Activated CD4-positive, alpha-beta T cell treated with anti-CD3 and anti-CD28 coated beads for 1 hour (primary cell): ENCODE measurements around the gene CTIF.

Source experiments
- DNase-seq: peaks from one replicate; pipeline ENCODE4 v3.0.0-alpha.2; 2020

Gene CTIF

DNA sequence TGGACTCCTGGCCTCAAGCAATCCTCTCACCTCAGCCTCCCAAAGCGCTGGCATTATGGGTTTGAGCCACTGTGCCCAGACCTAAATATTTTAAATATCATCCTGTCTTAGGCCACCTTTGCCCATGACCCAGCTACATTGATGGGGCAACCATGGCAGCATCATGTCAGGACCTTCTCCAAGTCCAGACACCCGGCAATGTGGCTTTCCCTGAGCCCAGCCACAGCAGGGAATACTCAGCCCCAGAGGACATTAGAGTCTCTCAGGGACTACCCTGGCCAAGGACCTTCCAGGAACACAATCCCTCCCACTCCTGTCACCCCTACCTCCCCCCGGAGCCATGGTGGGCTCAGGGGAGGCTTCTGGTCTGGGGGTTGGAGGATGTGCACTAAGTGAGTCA lies 339.1 kb downstream of the CTIF start:
- DNase-seq: no peak

- DNase-seq: no peak
Measured at GRCh38 chr18:48878471-48878870, 339.6 kb downstream of the CTIF start.

GRCh38 chr18:48879008-48879431 lies 340.2 kb downstream of the CTIF start:
- DNase-seq: no peak

- no peak for DNase-seq
Measured at GRCh38 chr18:48880931-48881330, 342.1 kb downstream of the CTIF start.

DNA sequence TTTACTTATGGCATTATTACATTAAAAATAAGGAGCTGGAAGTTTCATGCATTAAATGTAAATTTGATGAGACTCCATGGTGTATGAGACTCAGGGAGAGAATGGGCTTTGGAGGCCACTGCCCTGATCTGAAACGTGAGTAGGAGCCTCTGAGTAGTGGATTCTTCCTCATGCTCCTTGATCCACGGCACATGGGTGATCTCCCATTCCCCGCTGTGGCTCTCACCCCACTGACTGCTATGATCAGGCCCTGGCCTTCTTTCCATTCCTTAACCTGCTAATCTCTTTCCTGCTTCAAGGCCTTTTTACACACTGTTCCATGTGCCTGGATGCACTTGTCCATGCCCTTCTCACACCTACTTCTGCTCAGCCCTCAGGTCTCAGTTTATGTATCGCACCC lies 343.5 kb downstream of the CTIF start:
- no peak for DNase-seq

DNA sequence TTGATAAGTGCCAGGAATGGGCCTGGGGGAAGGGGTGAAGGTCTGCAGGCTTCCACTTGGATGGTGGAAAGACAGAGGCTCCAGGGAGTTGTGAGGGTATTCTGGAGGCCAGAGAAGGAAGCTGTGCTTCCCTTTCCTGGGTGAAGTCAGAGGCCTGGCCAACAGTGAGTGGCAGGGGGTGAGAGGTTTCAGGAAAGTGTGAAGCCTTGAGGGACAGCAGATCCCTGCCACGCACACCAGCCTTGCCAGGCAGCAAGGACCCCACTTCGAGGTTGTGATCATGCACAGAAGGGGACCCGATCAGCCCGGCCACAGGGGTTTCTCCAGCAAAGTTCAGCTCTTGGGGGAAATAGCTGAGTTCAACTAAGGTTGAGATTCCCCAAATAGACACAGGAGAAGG lies 345.5 kb downstream of the CTIF start:
- DNase-seq: no peak

GRCh38 chr18:48884771-48885170 lies 345.9 kb downstream of the CTIF start:
- DNase-seq: no peak

GRCh38 chr18:48885266-48885923 lies 346.6 kb downstream of the CTIF start:
- DNase-seq: no peak

DNA sequence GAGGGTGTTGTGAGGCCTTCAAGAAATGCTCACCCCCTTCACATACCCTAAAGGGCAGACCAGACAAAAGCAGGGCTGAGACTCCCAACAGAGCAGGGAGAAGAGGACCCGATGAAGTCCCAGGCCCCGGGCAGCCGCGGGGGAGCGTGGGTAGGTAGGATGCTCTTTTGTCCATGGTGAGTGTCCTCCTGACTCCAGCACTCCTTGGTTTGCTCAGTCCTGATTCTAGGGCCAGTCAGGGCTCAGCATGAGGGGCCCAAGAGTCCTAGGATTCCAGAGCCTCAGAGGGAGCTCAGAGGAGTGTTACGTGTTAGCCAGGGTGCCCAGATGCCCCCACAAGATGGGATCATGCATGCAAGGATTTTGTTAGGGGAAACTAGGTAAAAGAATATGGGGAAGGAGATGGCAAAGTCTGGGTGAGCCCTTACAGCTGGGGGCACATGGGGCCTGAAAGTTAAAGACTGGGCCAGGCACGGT lies 347.1 kb downstream of the CTIF start:
- DNase-seq: no peak

GRCh38 chr18:48886520-48887293 lies 347.9 kb downstream of the CTIF start:
- DNase-seq: no peak

GRCh38 chr18:48887294-48887904 lies 348.6 kb downstream of the CTIF start:
- no peak for DNase-seq

GRCh38 chr18:48887905-48888772 lies 349.3 kb downstream of the CTIF start:
- no peak for DNase-seq

- no peak for DNase-seq
Measured at GRCh38 chr18:48888773-48889080, 349.9 kb downstream of the CTIF start.

DNA sequence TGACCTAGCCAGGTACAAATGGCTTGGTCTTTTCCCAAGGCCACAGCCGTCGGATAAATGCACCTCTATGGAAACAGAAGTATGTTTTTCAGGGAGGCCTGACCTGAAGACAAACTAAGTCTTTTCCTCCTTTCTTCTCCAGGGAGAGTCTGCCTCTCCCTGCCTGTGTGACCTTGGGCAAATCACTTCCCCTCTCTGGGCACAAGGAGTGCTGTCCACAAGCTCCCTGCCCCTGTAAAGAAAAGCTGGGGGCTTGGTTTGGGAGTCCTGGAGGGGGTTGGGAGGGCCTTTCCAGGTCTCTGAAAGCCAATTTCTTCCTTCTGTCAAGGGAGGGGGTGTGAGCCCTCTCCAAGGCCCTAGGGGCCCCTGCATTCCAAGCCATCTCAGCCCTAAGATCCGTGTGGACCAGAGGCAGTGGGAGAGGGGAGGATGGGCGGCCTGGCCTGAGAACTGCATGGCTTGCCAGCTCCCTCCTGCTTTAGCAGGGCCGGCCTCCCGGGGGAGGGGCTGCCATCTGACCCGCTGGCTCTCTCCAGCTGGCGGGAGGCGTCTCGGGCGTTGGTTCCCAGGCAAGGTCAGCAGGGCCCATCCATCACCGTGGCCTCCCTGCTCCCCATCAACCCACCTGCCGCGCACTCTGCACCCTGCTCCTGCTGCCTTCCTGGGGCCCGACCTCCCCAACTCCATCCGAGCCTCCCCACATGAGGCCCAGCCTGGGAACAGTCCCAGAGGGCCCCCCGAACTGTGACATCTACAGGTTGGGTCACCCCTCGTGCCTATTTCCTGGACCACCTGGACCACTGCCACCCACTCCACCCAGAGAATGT lies 350.5 kb downstream of the CTIF start:
- DNase-seq: no peak

GRCh38 chr18:48889981-48890762 lies 351.3 kb downstream of the CTIF start:
- no peak for DNase-seq

- no peak for DNase-seq
Measured at GRCh38 chr18:48891721-48892120, 352.9 kb downstream of the CTIF start.

DNA sequence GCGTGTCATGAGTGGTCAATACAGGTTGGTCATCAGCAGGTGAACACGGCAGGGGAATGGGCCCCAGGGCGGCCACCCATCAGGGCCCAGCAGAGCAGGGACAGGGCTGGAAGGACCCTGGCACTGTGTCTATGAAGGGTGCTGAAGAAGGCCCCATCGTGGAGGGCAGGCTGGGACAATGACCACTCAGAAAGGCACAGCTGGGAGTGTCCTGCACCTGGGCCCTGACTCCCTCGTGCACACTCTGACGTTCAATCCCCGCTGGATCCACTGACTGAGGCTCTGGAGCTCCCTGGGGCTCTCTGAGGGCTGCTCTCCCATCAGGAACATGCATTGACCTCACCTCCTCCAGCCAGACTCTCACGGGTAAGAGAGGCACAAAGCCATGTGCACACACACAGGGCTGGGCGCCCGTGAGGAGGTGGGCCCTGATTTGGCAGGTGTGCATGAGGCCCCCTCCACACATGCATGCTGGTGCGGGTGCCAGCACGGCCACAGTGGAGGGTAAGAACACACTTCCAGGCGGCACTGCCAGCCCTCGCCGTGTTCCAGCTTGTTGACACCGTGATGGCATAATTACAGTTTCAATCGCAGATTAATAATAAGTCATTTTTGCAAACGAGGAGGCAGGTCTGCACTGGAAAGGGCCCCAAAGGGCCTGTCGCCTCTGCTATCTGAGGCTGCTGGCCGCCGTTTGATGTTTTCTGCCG lies 353.5 kb downstream of the CTIF start:
- no peak for DNase-seq

DNA sequence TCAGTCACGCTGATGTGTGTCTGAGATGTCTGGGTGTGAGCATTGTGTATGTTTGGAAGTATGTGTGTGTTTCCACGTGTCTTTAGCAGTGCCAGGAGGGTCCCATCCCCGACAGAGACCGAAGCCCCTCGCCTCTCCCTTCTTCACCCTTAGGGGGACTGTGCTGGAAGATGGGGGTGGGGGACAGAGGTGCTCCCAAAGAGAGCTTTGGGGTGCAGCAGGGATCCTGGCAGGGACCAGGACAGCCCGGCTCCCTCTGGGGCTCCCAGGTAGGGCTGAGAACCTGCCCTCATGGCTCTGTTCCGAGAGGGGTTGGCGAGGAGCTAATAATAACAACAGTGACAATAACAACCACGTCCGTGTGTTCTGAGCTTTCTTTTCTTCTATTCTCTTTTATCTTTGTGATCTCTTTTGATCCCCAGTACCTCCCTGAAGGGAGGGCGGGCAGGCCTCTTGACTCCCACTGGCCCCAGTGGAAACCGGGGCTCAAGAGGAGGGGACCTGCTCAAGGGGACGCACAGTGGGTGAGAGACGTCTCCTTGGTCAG lies 354.3 kb downstream of the CTIF start:
- DNase-seq: no peak

DNA sequence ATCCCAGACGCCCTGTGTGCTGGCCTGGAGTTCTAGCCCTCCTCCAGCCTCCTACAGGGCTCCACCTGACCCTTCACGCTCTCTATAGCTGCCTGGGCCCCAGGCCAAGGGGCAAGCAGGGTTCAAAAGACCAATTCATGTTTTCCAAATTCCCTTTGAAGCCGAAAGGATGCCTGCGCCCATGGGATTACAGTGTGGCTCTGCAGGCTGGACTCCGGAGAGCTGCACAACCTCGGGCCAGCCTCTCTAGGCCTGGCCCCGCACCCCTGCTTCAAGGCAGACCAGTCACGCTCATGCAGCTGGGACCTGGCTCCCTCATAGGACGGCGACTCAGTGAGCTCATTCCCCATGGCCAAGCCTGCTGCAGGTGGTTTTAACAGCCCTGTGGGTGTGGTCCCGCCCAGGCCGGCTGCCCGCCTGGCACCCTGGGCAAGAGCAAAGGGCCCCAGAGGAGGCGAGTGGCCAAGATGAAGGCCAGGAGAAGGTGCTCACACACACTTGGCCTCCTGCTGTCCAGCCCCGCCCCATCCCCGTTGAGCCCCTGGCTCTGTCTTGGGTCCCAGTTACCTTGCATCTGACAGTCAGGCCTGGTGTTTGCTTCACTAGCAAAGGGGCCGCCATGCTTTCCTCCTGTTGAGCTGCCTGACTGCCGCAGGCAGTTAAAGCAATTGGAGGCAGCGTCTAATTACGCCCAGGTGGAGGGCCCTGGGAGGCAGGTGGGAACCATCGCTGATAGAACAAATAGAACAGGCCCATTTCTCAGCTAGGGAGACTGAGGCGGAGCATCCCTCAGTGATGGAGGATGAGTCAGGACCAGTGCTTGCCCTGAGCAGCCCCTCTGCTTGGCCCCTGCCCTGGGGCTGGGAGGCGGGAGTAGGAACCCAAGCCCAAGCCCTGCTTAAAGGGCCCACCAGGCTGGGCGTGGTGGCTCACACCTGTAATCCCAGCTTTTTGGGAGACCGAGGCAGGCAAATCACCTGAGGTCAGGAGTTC lies 355.1 kb downstream of the CTIF start:
- no peak for DNase-seq
